Measurements from ENCODE around the gene PNPLA8.
"Not testable (repeated sequence)": the region's sequence is repeated elsewhere in the genome, so short reads cannot be mapped to it uniquely, and the experiment has no call there.

The PNPLA8 gene

DNA sequence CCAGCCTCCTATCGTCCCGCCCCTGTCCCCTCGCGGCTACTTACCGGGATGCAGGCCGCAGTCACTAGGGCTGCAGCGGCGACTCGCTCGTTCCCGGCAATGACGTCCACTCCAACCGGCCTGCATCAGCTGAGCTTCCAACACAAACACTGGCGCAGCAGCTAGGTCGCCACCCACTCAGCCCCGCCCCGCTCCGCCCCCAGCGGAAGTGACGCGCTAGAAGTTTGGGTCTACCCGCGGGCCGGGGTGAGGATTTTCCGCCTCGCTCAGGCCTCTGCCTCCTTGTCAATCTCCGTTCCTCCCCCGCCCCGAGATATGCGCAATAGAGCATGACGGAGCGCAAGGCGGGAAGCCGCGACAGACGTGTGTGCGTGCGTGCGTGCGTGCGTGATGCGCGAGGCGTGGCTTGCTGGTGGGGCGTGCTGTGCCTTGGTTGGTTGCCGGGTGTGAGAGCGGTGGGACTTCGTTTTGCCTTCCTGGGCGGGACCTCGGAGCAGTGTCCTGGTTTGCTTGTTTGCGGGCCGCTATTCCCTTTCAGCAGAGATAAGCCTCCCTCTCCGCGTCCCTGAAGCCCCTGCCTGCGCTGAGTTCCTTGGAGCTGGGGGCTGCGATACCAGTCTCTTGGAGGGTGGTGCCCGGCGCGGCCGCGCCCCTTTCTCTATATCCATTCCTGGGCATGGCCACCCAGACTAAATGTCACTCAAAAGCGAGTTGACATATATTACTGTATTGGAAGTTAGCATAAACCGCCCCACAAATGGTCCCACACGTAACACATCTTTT, at the start of gene PNPLA8:
TSS of gene PNPLA8 (minus strand) at position 151 of the 783 bp plus-strand sequence. CDS start 10,644 bp downstream, outside the sequence.
- DNase-seq (ENCODE audit: low read depth in 2 of 2), result peak; percentile 100

DNA sequence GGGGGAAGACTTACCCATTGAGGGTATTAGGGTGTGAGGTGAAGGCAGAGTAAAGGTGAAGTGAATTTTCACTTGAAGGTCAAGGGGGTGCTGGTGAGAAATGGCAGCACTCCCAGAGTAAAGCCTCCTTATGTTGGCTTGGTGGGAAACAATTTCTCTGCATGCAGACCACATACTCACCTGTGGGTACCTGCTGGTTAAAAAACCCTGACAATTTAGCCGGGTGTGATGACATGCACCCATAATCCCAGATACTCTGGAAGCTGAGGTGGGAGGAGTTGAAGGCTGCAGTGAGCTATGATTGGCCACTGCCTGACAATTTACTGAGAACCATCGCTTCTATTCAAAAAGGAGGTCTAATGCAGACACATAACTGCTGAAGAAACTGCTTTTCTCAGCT, 49.2 kb upstream of the PNPLA8 start:
- DNase-seq (ENCODE audit: low read depth in 2 of 2), result no peak

DNA sequence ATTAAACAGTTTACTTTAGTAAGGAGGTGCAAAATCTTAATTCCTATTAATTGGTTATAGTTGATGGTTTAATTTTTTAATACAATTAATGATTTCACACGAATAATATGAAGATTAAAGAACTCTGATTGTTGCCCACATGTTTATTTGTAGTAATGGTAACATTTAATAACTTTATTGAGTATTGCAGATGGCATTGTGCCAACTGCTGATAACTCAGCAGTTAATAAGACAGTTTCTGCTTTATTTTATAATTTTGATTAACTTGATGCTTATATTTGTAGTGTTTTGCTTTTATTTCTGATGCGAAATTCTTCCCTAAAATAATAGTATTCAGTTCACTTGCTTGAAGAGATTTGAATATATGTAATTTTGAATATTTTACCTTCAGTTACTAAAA, 46.5 kb upstream of the PNPLA8 start:
- no peak for DNase-seq (ENCODE audit: low read depth in 2 of 2)

DNA sequence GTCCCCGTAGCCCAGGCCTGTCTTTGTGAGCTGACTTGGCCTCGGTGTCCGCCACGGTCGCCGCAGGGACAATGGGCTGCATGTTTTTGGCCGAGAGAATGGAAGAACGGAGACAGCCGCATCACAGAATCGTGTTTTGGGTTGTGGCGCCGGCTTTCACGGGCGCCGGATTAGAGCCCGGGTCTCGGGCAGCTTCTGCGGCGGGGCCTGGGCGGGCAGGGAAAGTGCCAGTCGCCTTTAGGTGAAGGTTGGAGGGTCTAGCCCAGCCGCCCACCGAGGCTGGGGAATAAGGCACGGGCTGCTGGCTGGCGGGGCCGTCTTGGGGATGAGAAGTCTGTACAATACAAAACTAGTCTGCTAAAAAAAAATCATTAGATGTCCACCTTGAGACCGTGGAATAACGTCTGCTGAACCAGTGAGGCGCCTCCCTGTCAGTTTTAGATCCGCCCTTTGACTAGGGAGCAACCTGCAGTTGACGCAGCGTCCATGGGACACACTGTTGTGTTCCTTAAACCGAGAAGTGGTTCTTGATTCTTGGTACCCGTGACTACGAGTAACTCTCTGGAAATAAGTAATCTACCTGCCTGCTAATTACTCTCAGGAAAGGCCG, 44.3 kb upstream of the PNPLA8 start:
- DNase-seq (ENCODE audit: low read depth in 2 of 2), result peak in 1 of 2 donors; percentile 11

GRCh38 chr7:108569381-108570145, 43.6 kb upstream of the PNPLA8 start, which contains the start of the genes DNAJB9 and THAP5:
DNAJB9 (plus strand) TSS chr7:108569874; CDS start chr7:108571727, 1,853 bp downstream.
THAP5 (minus strand) TSS chr7:108569706; CDS start chr7:108569569, 137 bp downstream.
- DNase-seq (ENCODE audit: low read depth in 2 of 2), result peak; percentile 98

DNA sequence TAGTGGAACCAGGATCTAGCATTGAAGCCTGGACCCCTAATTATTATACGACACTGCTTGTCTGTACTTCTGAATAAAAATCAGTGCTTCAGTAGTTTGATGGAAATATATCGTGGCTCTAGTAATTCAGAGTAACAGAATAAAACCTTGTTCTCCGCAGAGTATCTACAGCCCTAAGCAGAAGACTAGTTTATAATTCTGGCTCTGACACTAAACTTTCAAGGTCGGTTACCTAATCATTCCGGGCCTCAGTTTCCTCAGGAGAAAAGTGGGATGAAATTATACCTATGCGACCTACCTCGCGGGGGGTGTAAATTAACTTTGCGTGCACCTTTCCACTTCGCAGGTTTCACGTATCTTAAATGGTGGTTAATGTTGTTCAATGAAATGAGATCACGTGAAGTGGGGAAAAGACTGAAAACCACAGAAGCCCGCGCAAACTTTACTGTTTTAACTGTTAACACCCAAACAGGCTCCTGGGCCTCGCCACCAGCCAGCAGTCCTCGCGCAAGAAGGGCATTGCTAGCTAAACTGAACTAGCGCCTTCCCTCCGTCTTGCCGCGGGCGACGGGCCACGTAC, 43.0 kb upstream of the PNPLA8 start:
- no peak for DNase-seq (ENCODE audit: low read depth in 2 of 2)

DNA sequence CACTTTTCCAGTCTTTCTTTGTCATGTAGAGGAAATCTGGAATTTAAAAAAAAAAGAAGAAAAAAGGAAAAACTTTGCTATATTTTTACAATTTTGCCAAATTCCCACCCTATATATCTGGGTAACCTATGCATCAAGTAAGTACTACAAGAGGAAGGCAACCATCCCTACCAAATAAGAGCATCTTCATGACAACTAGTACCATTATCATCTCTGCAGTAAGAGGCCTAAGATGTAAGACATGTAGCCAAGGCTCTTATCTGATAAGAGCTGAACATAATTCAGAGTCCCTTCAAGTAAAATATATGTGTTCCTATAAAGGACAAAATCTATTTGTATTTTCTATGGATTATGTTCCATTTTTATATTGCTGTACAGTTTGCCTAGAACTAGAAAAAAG, 40.1 kb upstream of the PNPLA8 start:
- no peak for DNase-seq (ENCODE audit: low read depth in 2 of 2)

DNA sequence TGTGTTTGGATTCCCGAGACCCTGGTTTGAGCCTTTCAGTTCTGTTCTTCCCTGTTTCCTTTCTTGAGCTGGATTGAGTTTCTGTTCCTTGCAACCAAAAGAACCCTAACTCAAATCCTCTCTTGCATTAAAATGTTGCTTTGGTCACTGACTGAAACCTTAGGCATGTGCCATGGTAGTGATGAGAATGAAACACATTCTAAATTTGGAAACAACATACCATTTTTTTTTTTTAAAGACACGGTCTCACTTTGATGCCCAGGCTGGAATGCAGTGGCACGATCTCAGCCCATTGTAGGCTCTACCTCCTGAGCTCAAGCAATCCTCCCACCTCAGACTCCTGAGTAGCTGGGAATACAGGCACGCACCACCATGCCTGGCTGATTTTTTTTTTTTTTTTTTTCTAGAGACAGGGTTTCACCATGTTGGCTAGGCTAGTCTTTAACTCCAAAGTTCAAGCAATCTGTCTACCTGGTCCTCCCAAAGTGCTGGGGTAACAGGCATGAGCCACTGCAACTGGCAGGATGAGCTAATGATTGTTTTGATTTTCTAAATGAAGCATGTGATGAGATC, 35.2 kb upstream of the PNPLA8 start:
- DNase-seq (ENCODE audit: low read depth in 2 of 2), result no peak

DNA sequence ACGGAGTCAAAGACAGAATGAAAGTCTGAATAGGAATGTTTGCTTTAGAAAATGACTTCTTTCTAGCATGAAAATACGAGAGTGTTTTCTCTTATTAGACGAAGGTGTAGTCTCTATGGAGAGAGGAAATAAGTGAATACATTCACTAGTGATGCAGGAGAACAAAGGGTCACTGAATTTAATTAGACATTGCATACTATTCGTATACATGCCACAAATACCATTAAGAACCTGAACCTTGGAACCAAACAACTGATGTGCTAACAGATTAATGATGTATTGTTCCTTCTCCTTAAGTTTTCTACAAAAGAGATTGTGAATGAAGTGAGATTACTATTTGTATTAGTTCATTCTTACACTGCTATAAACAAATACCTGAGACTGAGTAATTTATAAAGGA, 33.3 kb upstream of the PNPLA8 start:
- no peak for DNase-seq (ENCODE audit: low read depth in 2 of 2)

GRCh38 chr7:108557617-108558016, 31.7 kb upstream of the PNPLA8 start:
- DNase-seq (ENCODE audit: low read depth in 2 of 2), result no peak

DNA sequence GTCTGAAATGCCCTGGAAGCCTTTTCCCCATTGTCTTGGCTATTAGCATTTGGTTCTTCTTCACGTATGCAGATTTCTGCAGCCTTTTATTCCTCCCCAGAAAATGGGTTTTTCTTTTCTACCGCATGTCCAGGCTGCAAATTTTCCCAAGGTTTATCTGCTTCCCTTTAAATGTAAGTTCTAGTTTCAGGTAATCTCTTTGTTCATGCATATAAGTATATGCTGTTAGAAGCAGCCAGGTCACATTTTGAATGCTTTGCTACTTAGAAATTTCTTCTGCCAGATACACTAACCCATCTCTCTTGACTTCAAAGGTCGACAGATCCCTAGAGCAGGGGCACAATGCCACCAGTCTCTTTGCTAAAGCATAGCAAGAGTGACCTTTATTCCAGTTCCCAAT, 31.3 kb upstream of the PNPLA8 start:
- DNase-seq (ENCODE audit: low read depth in 2 of 2), result no peak

DNA sequence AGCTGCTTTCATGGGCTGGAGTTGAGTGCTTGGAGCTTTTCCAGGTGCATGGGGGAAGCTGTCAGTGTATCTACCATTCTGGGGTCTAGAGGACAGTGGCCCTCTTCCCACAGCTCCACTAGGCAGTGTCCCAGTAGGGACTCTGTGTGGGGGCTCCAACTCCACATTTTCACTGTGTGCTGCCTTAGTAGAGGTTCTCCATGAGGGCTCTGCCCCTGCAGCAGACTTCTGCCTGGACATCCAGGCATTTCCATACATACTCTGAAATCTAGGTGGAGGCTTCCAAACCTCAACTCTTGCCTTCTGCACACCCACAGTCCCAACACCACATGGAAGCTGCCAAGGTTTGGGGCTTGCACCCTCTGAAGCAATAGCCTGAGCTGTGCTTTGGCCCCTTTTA, 30.7 kb upstream of the PNPLA8 start:
- not testable (repeated sequence) for DNase-seq (ENCODE audit: low read depth in 2 of 2)

GRCh38 chr7:108548141-108548896, 22.4 kb upstream of the PNPLA8 start:
- DNase-seq (ENCODE audit: low read depth in 2 of 2), result not testable (repeated sequence)

GRCh38 chr7:108541478-108541877, 15.5 kb upstream of the PNPLA8 start:
- no peak for DNase-seq (ENCODE audit: low read depth in 2 of 2)

- DNase-seq (ENCODE audit: low read depth in 2 of 2), result not testable (repeated sequence)
Measured at GRCh38 chr7:108538685-108539084, 12.8 kb upstream of the PNPLA8 start.

DNA sequence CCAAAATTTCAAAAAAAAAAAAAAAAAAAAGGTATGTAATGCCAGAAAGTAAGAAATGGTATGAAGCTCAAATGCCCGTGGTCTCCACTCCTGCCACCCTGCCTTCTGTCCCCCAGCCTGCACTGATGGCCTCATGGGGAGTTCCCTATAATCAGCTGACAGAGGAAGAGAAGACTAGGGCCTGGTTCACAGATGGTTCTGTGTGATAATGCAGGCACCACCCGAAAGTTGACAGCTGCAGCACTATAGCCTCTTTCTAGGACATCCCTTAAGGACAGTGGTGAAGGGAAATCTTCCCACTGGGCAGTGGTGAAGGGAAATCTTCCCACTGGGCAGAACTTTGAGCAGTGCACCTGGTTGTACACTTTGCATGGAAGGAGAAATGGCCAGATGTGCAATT, 12.3 kb upstream of the PNPLA8 start:
- DNase-seq (ENCODE audit: low read depth in 2 of 2), result not testable (repeated sequence)

DNA sequence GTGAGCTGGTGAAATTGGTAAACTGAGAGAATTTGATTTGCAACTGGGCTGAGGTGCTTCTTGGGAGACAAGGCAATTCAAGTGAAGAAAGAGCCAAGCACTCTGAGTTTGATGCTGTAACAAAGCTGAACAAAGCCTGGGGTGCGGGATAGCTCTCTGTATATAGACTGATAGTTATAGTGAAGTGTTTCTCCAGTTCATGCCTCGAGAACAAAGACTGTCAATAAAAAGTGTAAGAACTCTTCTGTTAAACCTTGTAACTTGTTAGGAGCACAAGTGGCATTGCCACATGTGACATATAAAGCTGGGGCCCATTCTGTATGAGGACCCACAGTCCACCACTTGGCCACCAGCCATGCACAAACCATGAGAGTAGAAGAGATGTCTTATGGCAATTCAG, 11.3 kb upstream of the PNPLA8 start:
- no peak for DNase-seq (ENCODE audit: low read depth in 2 of 2)

GRCh38 chr7:108535744-108536143, 9.8 kb upstream of the PNPLA8 start:
- no peak for DNase-seq (ENCODE audit: low read depth in 2 of 2)

DNA sequence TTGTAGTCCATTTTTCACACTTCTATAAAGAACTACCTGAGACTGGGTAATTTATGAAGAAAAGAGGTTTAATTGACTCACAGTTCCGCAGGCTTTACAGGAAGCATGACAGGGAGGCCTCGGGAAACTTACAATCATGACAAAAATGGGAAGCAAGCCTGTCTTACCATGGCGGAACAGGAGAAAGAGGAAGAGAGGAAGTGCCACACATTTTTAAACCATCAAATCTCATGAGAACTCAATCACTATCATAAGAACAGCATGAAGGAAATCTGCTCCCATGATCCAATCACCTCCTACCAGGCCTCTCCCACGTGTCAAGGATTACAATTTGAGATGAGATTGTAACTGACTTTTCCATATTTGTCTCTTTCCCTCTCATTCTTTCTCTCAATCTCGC, 9.3 kb upstream of the PNPLA8 start:
- DNase-seq (ENCODE audit: low read depth in 2 of 2), result no peak

- DNase-seq (ENCODE audit: low read depth in 2 of 2), result no peak
Measured at GRCh38 chr7:108533712-108534111, 7.8 kb upstream of the PNPLA8 start.

DNA sequence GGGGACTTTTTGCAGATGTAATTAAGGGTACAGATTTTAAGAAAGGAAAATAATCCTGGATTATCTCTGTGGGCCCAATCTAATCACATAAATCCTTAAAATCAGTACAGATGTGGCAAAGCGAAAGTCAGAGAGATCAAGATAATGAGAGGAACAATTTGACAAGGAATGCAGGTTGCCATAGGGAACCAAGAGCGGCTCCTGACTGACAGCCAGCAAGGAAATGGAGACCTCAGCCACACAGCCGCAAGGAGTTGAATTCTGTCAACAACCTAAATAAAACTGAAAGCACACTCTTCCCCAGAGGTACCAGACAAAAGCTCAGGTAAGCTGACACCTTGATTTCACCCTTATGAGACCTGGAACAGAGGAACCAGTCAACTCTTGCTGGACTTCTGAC, 3.4 kb upstream of the PNPLA8 start:
- DNase-seq (ENCODE audit: low read depth in 2 of 2), result no peak

All from stimulated activated CD8-positive, alpha-beta memory T cell treated with anti-CD3 and anti-CD28 coated beads, Interleukin-2, amount 100 ng/mL, for 1 hour (primary cell).